OCI-LY3 (cell line): ENCODE data around the gene LIF.

Source experiments
- H2AFZ ChIP-seq: fragments of 200-600, 300-600 bp; shearing (Covaris generic); 2 replicates; pipeline ENCODE4 v1.6.0; 2014; ENCODE audit warnings: antibody characterized with exemption, low read depth, low read length
- H3K27ac ChIP-seq: fragments of 200-600, 300-600 bp; sonication (generic); 2 replicates; pipeline ENCODE4 v1.5.1; 2014; ENCODE audit warnings: mild to moderate bottlenecking, low read length, moderate library complexity, mixed read lengths
- H3K27me3 ChIP-seq: fragments of 200-600, 300-600 bp; sonication (generic); 2 replicates; pipeline ENCODE4 v1.6.1; 2014; ENCODE audit warnings: low read depth, low read length, mixed read lengths
- H3K36me3 ChIP-seq: fragments of 200-600, 300-600 bp; sonication (generic); replicated peaks from 2 replicates; pipeline ENCODE3; 2014; ENCODE audit warnings: low read depth, low read length, mixed read lengths
- H3K4me1 ChIP-seq: fragments of 300-600, 200-600 bp; sonication (generic); 2 replicates; pipeline ENCODE4 v1.6.1; 2014; ENCODE audit warnings: low read length, mixed read lengths
- H3K4me2 ChIP-seq: fragments of 200-600, 300-600 bp; sonication (generic); 2 replicates; pipeline ENCODE4 v1.6.1; 2014; ENCODE audit warnings: low read length, mixed read lengths
- H3K4me3 ChIP-seq: fragments of 300-600, 200-600 bp; sonication (generic); 2 replicates; pipeline ENCODE4 v1.5.1; 2014; ENCODE audit warnings: antibody characterized with exemption, mild to moderate bottlenecking, low read length, moderate library complexity
- H3K79me2 ChIP-seq: fragments of 300-600, 200-600 bp; shearing (Covaris generic); 2 replicates; pipeline ENCODE4 v1.6.1; 2014; ENCODE audit warnings: mild to moderate bottlenecking, low read length, mixed read lengths
- H3K9ac ChIP-seq: fragments of 300-600, 200-600 bp; shearing (Covaris generic); 2 replicates; pipeline ENCODE4 v1.6.0; 2014; ENCODE audit warnings: mild to moderate bottlenecking, low read length, moderate library complexity
- H3K9me3 ChIP-seq: fragments of 200-600, 300-600 bp; shearing (Covaris generic); 2 replicates; pipeline ENCODE4 v1.6.1; 2014; ENCODE audit warnings: low read length, mixed read lengths; ENCODE audit not compliant: insufficient read depth
- H4K20me1 ChIP-seq: fragments of 200-600, 300-600 bp; sonication (generic); 2 replicates; pipeline ENCODE4 v1.6.1; 2016; ENCODE audit warnings: low read length, mixed read lengths; ENCODE audit not compliant: insufficient read depth
- CTCF ChIP-seq: fragments of 200-600, 300-600 bp; sonication (generic); IDR thresholded peaks from 2 replicates; pipeline ENCODE4 v1.5.1; 2014; ENCODE audit warnings: antibody characterized with exemption, low read length, low read depth
- EZH2phosphoT487 ChIP-seq: fragments of 200-600 bp; shearing (Covaris generic); IDR thresholded peaks from 2 replicates; pipeline ENCODE4 v1.6.1; 2018; ENCODE audit warnings: antibody characterized with exemption, mixed run types, low read depth

The LIF gene

GRCh38 chr22:30253205-30253852 is 6.8 kb upstream of the LIF start:
- H3K9ac ChIP-seq: no peak overlapping the region
- no peaks in the 10 kb centered on the region for H3K9me3 ChIP-seq
- peaks cover 55% of the 10 kb centered on the region for H3K4me1 ChIP-seq
- no peak overlapping the region for H3K27ac ChIP-seq
- H3K27me3 ChIP-seq: no peaks in the 10 kb centered on the region
- H3K79me2 ChIP-seq: no peaks in the 10 kb centered on the region
- H3K4me2 ChIP-seq: peak overlapping the region; percentile 35
- H3K4me3 ChIP-seq: no peak overlapping the region
- no peaks in the 10 kb centered on the region for H3K36me3 ChIP-seq
- no peaks in the 10 kb centered on the region for H4K20me1 ChIP-seq
- TF ChIP-seq CTCF (no peak), EZH2phosphoT487 (no peak)
- H2AFZ ChIP-seq: peak overlapping the region; percentile 6; the same call in 1 of the 2 replicates

GRCh38 chr22:30252411-30253204 is 6.0 kb upstream of the LIF start:
- Histone ChIP-seq H3K4me2 (peak overlapping the region; percentile 35), H3K4me3 (no peak overlapping the region), H3K27me3 (peaks cover 2% of the 10 kb centered on the region), H3K9me3 (no peaks in the 10 kb centered on the region), H3K9ac (no peak overlapping the region), H4K20me1 (no peaks in the 10 kb centered on the region), H3K4me1 (peaks cover 48% of the 10 kb centered on the region), H3K79me2 (no peaks in the 10 kb centered on the region), H2AFZ (peak overlapping the region; percentile 57; the same call in 1 of the 2 replicates), H3K27ac (no peak overlapping the region), H3K36me3 (no peaks in the 10 kb centered on the region)
- TF ChIP-seq CTCF (no peak), EZH2phosphoT487 (no peak)

- H3K27me3 ChIP-seq: peaks cover 10% of the 10 kb centered on the region
- no peaks in the 10 kb centered on the region for H3K9me3 ChIP-seq
- H3K4me3 ChIP-seq: no peak overlapping the region
- no peaks in the 10 kb centered on the region for H3K36me3 ChIP-seq
- no peaks in the 10 kb centered on the region for H3K79me2 ChIP-seq
- TF ChIP-seq CTCF (no peak), EZH2phosphoT487 (no peak)
- no peak overlapping the region for H3K9ac ChIP-seq
- no peak overlapping the region for H3K4me2 ChIP-seq
- H2AFZ ChIP-seq: no peak overlapping the region
- peaks cover 47% of the 10 kb centered on the region for H3K4me1 ChIP-seq
- H3K27ac ChIP-seq: no peak overlapping the region
- no peaks in the 10 kb centered on the region for H4K20me1 ChIP-seq
Measured at GRCh38 chr22:30251711-30252110, 5.2 kb upstream of the LIF start.

- Histone ChIP-seq H2AFZ (no peak overlapping the region; the same call in 1 of the 2 replicates), H3K9ac (no peak overlapping the region), H3K27ac (no peak overlapping the region), H3K4me2 (peak overlapping the region; percentile 59), H3K36me3 (no peaks in the 10 kb centered on the region), H3K4me3 (peak overlapping the region; percentile 48), H3K79me2 (no peaks in the 10 kb centered on the region), H3K4me1 (peaks cover 43% of the 10 kb centered on the region), H4K20me1 (no peaks in the 10 kb centered on the region), H3K27me3 (peaks cover 20% of the 10 kb centered on the region), H3K9me3 (no peaks in the 10 kb centered on the region)
- TF ChIP-seq CTCF (no peak), EZH2phosphoT487 (no peak)
Measured at GRCh38 chr22:30250661-30251267, 4.2 kb upstream of the LIF start.
